H9 (cell line): ENCODE data around the gene CBFA2T2. TPM values are rescaled to one million over a fixed set of nuclear protein-coding genes. Genes with fewer than 3 reads are reported as not detected.

Experiments
- DNase-seq: peaks from one replicate; pipeline ENCODE4 v3.0.0-alpha.2; 2017
- H2AFZ ChIP-seq: one replicate; pipeline ENCODE4 v1.6.1; 2013; ENCODE audit warnings: mild to moderate bottlenecking, low read length, control low read depth, moderate library complexity
- H2AK5ac ChIP-seq: 2 replicates; pipeline ENCODE4 v1.6.1; 2013; ENCODE audit warnings: low read length, control low read depth, mixed read lengths; ENCODE audit not compliant: insufficient read length
- H2BK120ac ChIP-seq: one replicate; pipeline ENCODE4 v1.6.1; 2013; ENCODE audit warnings: low read depth, mild to moderate bottlenecking, low read length, control low read depth, inconsistent platforms; ENCODE audit not compliant: poor library complexity, severe bottlenecking
- H2BK12ac ChIP-seq: 2 replicates; pipeline ENCODE4 v1.6.1; 2013; ENCODE audit warnings: low read length, control low read depth, mixed read lengths, low read depth; ENCODE audit not compliant: insufficient read length
- H2BK15ac ChIP-seq: 2 replicates; pipeline ENCODE4 v1.6.1; 2013; ENCODE audit warnings: low read depth, low read length, control low read depth
- H2BK20ac ChIP-seq: one replicate; pipeline ENCODE4 v1.6.1; 2013; ENCODE audit warnings: low read depth, mild to moderate bottlenecking, low read length, control low read depth, inconsistent platforms; ENCODE audit not compliant: poor library complexity, severe bottlenecking
- H2BK5ac ChIP-seq: 2 replicates; pipeline ENCODE4 v1.6.1; 2013; ENCODE audit warnings: low read length, control low read depth, mixed read lengths; ENCODE audit not compliant: insufficient read length
- H3K14ac ChIP-seq: 2 replicates; pipeline ENCODE4 v1.6.1; 2013; ENCODE audit warnings: low read length, control low read depth; ENCODE audit not compliant: insufficient read depth
- H3K18ac ChIP-seq: 2 replicates; pipeline ENCODE4 v1.6.1; 2013; ENCODE audit warnings: low read depth, mild to moderate bottlenecking, mixed read lengths, low read length, control low read depth; ENCODE audit not compliant: insufficient read length
- H3K23ac ChIP-seq: 2 replicates; pipeline ENCODE4 v1.6.1; 2013; ENCODE audit warnings: low read length, control low read depth, mixed read lengths, low read depth; ENCODE audit not compliant: insufficient read length
- H3K23me2 ChIP-seq: 2 replicates; pipeline ENCODE4 v1.6.1; 2013; ENCODE audit warnings: low read depth, mild to moderate bottlenecking, mixed read lengths, low read length, control low read depth; ENCODE audit not compliant: insufficient read length, poor library complexity, severe bottlenecking
- H3K27ac ChIP-seq: 2 replicates; pipeline ENCODE4 v1.5.1; 2013; ENCODE audit warnings: low read length, control low read depth, mixed read lengths, low read depth; ENCODE audit not compliant: insufficient read length
- H3K27me3 ChIP-seq: 2 replicates; pipeline ENCODE4 v1.6.1; 2013; ENCODE audit warnings: low read length, control low read depth, inconsistent platforms; ENCODE audit not compliant: insufficient read depth
- H3K4ac ChIP-seq: 2 replicates; pipeline ENCODE4 v1.6.1; 2013; ENCODE audit warnings: low read depth, mild to moderate bottlenecking, control low read depth, inconsistent platforms, low read length, moderate library complexity
- H3K4me1 ChIP-seq: 2 replicates; pipeline ENCODE4 v1.6.1; 2013; ENCODE audit warnings: low read length, control low read depth, inconsistent platforms; ENCODE audit not compliant: insufficient read depth
- H3K4me2 ChIP-seq: 2 replicates; pipeline ENCODE4 v1.6.1; 2013; ENCODE audit warnings: low read length, control low read depth, mixed read lengths; ENCODE audit not compliant: insufficient read length, insufficient read depth
- H3K56ac ChIP-seq: 2 replicates; pipeline ENCODE4 v1.6.1; 2013; ENCODE audit warnings: low read depth, mild to moderate bottlenecking, mixed read lengths, low read length, control low read depth; ENCODE audit not compliant: insufficient read length
- H3K79me1 ChIP-seq: 2 replicates; pipeline ENCODE4 v1.6.1; 2013; ENCODE audit warnings: low read depth, mild to moderate bottlenecking, moderate library complexity, low read length, control low read depth, inconsistent platforms; ENCODE audit not compliant: insufficient read depth, poor library complexity, severe bottlenecking
- H3K79me2 ChIP-seq: 2 replicates; pipeline ENCODE4 v1.6.1; 2013; ENCODE audit warnings: low read length, control low read depth, inconsistent platforms; ENCODE audit not compliant: insufficient read depth
- H3K9ac ChIP-seq: 2 replicates; pipeline ENCODE4 v1.6.1; 2013; ENCODE audit warnings: low read length, control low read depth, mixed read lengths; ENCODE audit not compliant: insufficient read length; ENCODE audit errors: extremely low read depth
- H3K9me3 ChIP-seq: one replicate; pipeline ENCODE4 v1.6.1; 2013; ENCODE audit warnings: low read depth, low read length, inconsistent platforms; ENCODE audit not compliant: control insufficient read depth
- H3T11ph ChIP-seq: one replicate; pipeline ENCODE4 v1.6.1; 2013; ENCODE audit warnings: mild to moderate bottlenecking, low read length, control low read depth, inconsistent platforms
- H4K20me1 ChIP-seq: one replicate; pipeline ENCODE4 v1.6.1; 2013; ENCODE audit not compliant: control insufficient read depth, insufficient read length, insufficient read depth
- H4K5ac ChIP-seq: 2 replicates; pipeline ENCODE4 v1.6.1; 2013; ENCODE audit warnings: low read depth, mild to moderate bottlenecking, mixed read lengths, low read length, control low read depth; ENCODE audit not compliant: insufficient read length
- H4K8ac ChIP-seq: replicated peaks from 2 replicates; pipeline ENCODE4 v1.6.1; 2013; ENCODE audit warnings: low read length, control low read depth, mixed read lengths, low read depth; ENCODE audit not compliant: insufficient read length
- H4K91ac ChIP-seq: 2 replicates; pipeline ENCODE4 v1.6.1; 2013; ENCODE audit warnings: low read depth, mild to moderate bottlenecking, moderate library complexity, mixed read lengths, low read length, control low read depth; ENCODE audit not compliant: insufficient read length
- H3K27ac Mint-ChIP-seq, 3 experiments: 2 replicates in 2 of 3; 3 replicates in 1 of 3; pipeline ENCODE4 v1.8.0; 2020 to 2021; ENCODE audit warnings: mixed read lengths in 3 of 3, mild to moderate bottlenecking in 1 of 3, moderate library complexity in 1 of 3
- H3K27me3 Mint-ChIP-seq: 2 replicates; pipeline ENCODE4 v1.8.0; 2021; ENCODE audit warnings: low read depth, mild to moderate bottlenecking, moderate library complexity, mixed read lengths
- H3K36me3 Mint-ChIP-seq, 3 experiments: 2 replicates in 2 of 3; 3 replicates in 1 of 3; pipeline ENCODE4 v1.8.0; 2020 to 2021; ENCODE audit warnings: low read depth in 3 of 3, mixed read lengths in 3 of 3; ENCODE audit not compliant: insufficient read depth in 1 of 3
- H3K4me1 Mint-ChIP-seq, 2 experiments: 2 replicates each; pipeline ENCODE4 v1.8.0; 2020; ENCODE audit warnings: mixed read lengths in 2 of 2
- H3K4me3 Mint-ChIP-seq, 2 experiments: 2 replicates in 1 of 2; 3 replicates in 1 of 2; pipeline ENCODE4 v1.8.0; 2020 to 2021; ENCODE audit warnings: mild to moderate bottlenecking in 2 of 2, mixed read lengths in 2 of 2, moderate library complexity in 1 of 2
- H3K9me3 Mint-ChIP-seq, 2 experiments: 2 replicates in 1 of 2; 3 replicates in 1 of 2; pipeline ENCODE4 v1.8.0; 2020; ENCODE audit warnings: mild to moderate bottlenecking in 2 of 2, mixed read lengths in 2 of 2, moderate library complexity in 1 of 2
- CTCF ChIP-seq: fragments of 200-600 bp; sonication (generic); conservative IDR thresholded peaks from 3 replicates; pipeline ENCODE4 v1.8.0; 2021; ENCODE audit warnings: antibody characterized with exemption, mild to moderate bottlenecking
- WGBS: extraction: QIAGEN DNeasy Blood & Tissue Kit; methylation state at CpG from one replicate; pipeline ENCODE4 v1.1.7; 2013; ENCODE audit warnings: missing lambda C conversion rate, low lambda C conversion rate, mixed read lengths; ENCODE audit not compliant: insufficient read length; ENCODE audit errors: extremely low coverage; 5-methylcytosine and 5-hydroxymethylcytosine counted together
- total RNA-seq: library from RNA; stranded (reverse); gene quantifications from 2 replicates; pipeline ENCODE4 v1.2.1, GENCODE V29; 2021

The CBFA2T2 gene
- total RNA-seq, 1 experiment from 2014 or later, result 11.2 TPM

GRCh38 chr20:33465481-33466302, 24.2 kb upstream of the CBFA2T2 start:
- H3K9me3 Mint-ChIP-seq, result no peaks in the 10 kb centered on the region; a peak in 1 of 5 replicates
- peaks cover 10 to 16% of the 10 kb centered on the region in 2 experiments for H3K4me1 Mint-ChIP-seq
- H3K4me2 ChIP-seq, result no peak overlapping the region
- H2AK5ac ChIP-seq, result no peak overlapping the region
- H3K27ac ChIP-seq, result no peak overlapping the region
- no peak overlapping the region for H2BK15ac ChIP-seq
- H2BK12ac ChIP-seq, result no peak overlapping the region
- no peaks in the 10 kb centered on the region for H3K27me3 ChIP-seq
- no peaks in the 10 kb centered on the region for H3K79me2 ChIP-seq
- no peak overlapping the region for H3K9ac ChIP-seq
- no peak overlapping the region for H3K18ac ChIP-seq
- no peak for TF ChIP-seq CTCF
- no peak for DNase-seq
- no peak overlapping the region for H4K91ac ChIP-seq
- H2BK5ac ChIP-seq, result no peak overlapping the region
- no peak overlapping the region for H2AFZ ChIP-seq
- no peak overlapping the region for H3K4ac ChIP-seq
- H3T11ph ChIP-seq, result no peak overlapping the region
- H3K23ac ChIP-seq, result no peak overlapping the region
- H4K20me1 ChIP-seq, result no peaks in the 10 kb centered on the region
- no peaks in the 10 kb centered on the region for H3K9me3 ChIP-seq
- H3K27ac Mint-ChIP-seq, result no peak overlapping the region; a peak in 1 of 7 replicates
- no peaks in the 10 kb centered on the region for H3K27me3 Mint-ChIP-seq
- H2BK20ac ChIP-seq, result no peak overlapping the region
- no peak overlapping the region for H4K8ac ChIP-seq
- WGBS, result no CpG with 5 or more reads among the region's 9 CpGs
- no peak overlapping the region for H3K56ac ChIP-seq
- no peaks in the 10 kb centered on the region for H3K4me1 ChIP-seq
- no peaks in the 10 kb centered on the region for H3K79me1 ChIP-seq
- H4K5ac ChIP-seq, result no peak overlapping the region
- no peak overlapping the region for H2BK120ac ChIP-seq
- no peaks in the 10 kb centered on the region for H3K36me3 Mint-ChIP-seq
- no peak overlapping the region for H3K14ac ChIP-seq
- no peak overlapping the region for H3K4me3 Mint-ChIP-seq
- H3K23me2 ChIP-seq, result no peaks in the 10 kb centered on the region
